Measurements from ENCODE around the gene EHMT2. TPM values are rescaled to one million over a fixed set of nuclear protein-coding genes. Genes with fewer than 3 reads are reported as not detected.
A peak's percentile ranks its signal among the peaks of the same experiment; 100 is the strongest.

The EHMT2 gene
- total RNA-seq, 4 donors from 2014 or later: 13.8 to 72.4 (median 66.2) TPM

- intact Hi-C loops (cut with DNase I; ENCODE audit: low total_unique reads): loop anchor here (5.0 kb wide), 1 partner anchor 149 kb away; the partner anchor contains the start of gene LY6G5C
- peak overlapping the region; percentile 78 to 99 for H3K27ac ChIP-seq
- DNase-seq: no peak
These were observed 66.6 kb downstream of the EHMT2 start for GRCh38 chr6:31830886-31831335.

More at GRCh38 chr6:31830886-31831335, 66.6 kb downstream of the EHMT2 start:
- H3K36me3 ChIP-seq: no peaks in the 10 kb centered on the region
- H3K9me3 ChIP-seq: no peaks in the 10 kb centered on the region
- H3K4me3 ChIP-seq: peak overlapping the region; percentile 49 to 50
- H3K4me1 ChIP-seq: peaks cover 3 to 11% of the 10 kb centered on the region in 2 donors
- H3K27me3 ChIP-seq: no peaks in the 10 kb centered on the region
- TF ChIP-seq POLR2A (IDR thresholded peaks at IDR 0.05): no peak
- TF ChIP-seq CTCF (IDR thresholded peaks at IDR 0.05): no peak

Small RNA genes lying within 50 kb of the gene (small RNA-seq; reads per million reads assigned to genes)
- gene AL645922.1 (not detected), gene SNORD48 (245 reads per million, percentile 96 among the genes with 10 or more reads in this experiment), gene SNORD52 (not detected)

Other genes with a start within 250 kb of the EHMT2 start
- 100 to 1,000 TPM in 3 of 4 donors, 10 to 100 TPM in 1; 92.2 to 233 (median 139) TPM for gene BAG6, start 245.0 kb downstream of the EHMT2 start, total RNA-seq
- 1 to 10 TPM in 3 of 4 donors, not detected in 1; 1.9 to 2.9 (median 2.6) TPM for gene APOM, start 241.8 kb downstream of the EHMT2 start, total RNA-seq
- 10 to 100 TPM in 3 of 4 donors, 1 to 10 TPM in 1; 6.2 to 31.9 (median 24.6) TPM for gene C6orf47, start 236.9 kb downstream of the EHMT2 start, total RNA-seq
- 10 to 100 TPM in 3 of 4 donors, 1 to 10 TPM in 1; 5.1 to 25.6 (median 15.4) TPM for gene GPANK1, start 232.7 kb downstream of the EHMT2 start, total RNA-seq
- 100 to 1,000 TPM in 3 of 4 donors, 10 to 100 TPM in 1; 67.5 to 157 (median 107) TPM for gene CSNK2B, start 231.6 kb downstream of the EHMT2 start, total RNA-seq
- 10 to 100 TPM in 1 of 4 donors, 1 to 10 TPM in 3; 1.0 to 27.4 (median 4.3) TPM for gene LY6G5B, start 227.7 kb downstream of the EHMT2 start, total RNA-seq
- 1 to 10 TPM in 3 of 4 donors, not detected in 1; 1.0 to 4.4 (median 3.8) TPM for gene LY6G5C, start 216.6 kb downstream of the EHMT2 start, total RNA-seq
- gene ABHD16A, start 194.4 kb downstream of the EHMT2 start, total RNA-seq: 10 to 100 TPM; 25.9 to 50.9 (median 37.9) TPM
- not detected for gene LY6G6F, start 190.8 kb downstream of the EHMT2 start, total RNA-seq
- gene LY6G6D, start 182.3 kb downstream of the EHMT2 start, total RNA-seq: 1 to 10 TPM in 1 of 4 donors, not detected in 3; 2.0 TPM
- 1 to 10 TPM in 1 of 4 donors, not detected in 3; 1.4 TPM for gene LY6G6C, start 176.0 kb downstream of the EHMT2 start, total RNA-seq
- gene MPIG6B, start 174.3 kb downstream of the EHMT2 start, total RNA-seq: under 1 TPM in 1 of 4 donors, not detected in 3; 0.49 TPM
- 100 to 1,000 TPM in 3 of 4 donors, 10 to 100 TPM in 1; 97.6 to 240 (median 158) TPM for gene DDAH2, start 168.4 kb downstream of the EHMT2 start, total RNA-seq
- gene CLIC1, start 161.2 kb downstream of the EHMT2 start, total RNA-seq: 100 to 1,000 TPM; 173 to 328 (median 216) TPM
- 10 to 100 TPM in 3 of 4 donors, not detected in 1; 16.7 to 41.5 (median 22.1) TPM for gene MSH5, start 157.7 kb downstream of the EHMT2 start, total RNA-seq
- gene SAPCD1, start 135.0 kb downstream of the EHMT2 start, total RNA-seq: 1 to 10 TPM in 2 of 4 donors, not detected in 2; 1.7 to 4.4 TPM
- gene VWA7, start 120.4 kb downstream of the EHMT2 start, total RNA-seq: 10 to 100 TPM in 1 of 4 donors, 1 to 10 TPM in 2, under 1 TPM in 1; 0.88 to 24.1 (median 3.1) TPM
- 100 to 1,000 TPM in 1 of 4 donors, 10 to 100 TPM in 3; 35.6 to 118 (median 53.4) TPM for gene VARS1, start 101.9 kb downstream of the EHMT2 start, total RNA-seq
- gene LSM2, start 90.7 kb downstream of the EHMT2 start, total RNA-seq: 100 to 1,000 TPM in 1 of 4 donors, 10 to 100 TPM in 3; 37.1 to 119 (median 58.7) TPM
- gene HSPA1L, start 82.4 kb downstream of the EHMT2 start, total RNA-seq: 1 to 10 TPM in 3 of 4 donors, under 1 TPM in 1; 0.59 to 4.6 (median 2.3) TPM
- 100 to 1,000 TPM in 3 of 4 donors, 10 to 100 TPM in 1; 98.8 to 261 (median 170) TPM for gene HSPA1A, start 82.2 kb downstream of the EHMT2 start, total RNA-seq
- 100 to 1,000 TPM in 2 of 4 donors, 10 to 100 TPM in 2; 40.3 to 268 (median 152) TPM for gene HSPA1B, start 70.0 kb downstream of the EHMT2 start, total RNA-seq
- gene NEU1, start 34.9 kb downstream of the EHMT2 start, total RNA-seq: 10 to 100 TPM; 20.5 to 28.4 (median 23.4) TPM
- 10 to 100 TPM in 1 of 4 donors, 1 to 10 TPM in 3; 5.0 to 46.1 (median 5.8) TPM for gene SLC44A4, start 18.7 kb downstream of the EHMT2 start, total RNA-seq
- 10 to 100 TPM in 2 of 4 donors, 1 to 10 TPM in 1, not detected in 1; 2.4 to 15.3 (median 11.0) TPM for gene ZBTB12, start 4.4 kb upstream of the EHMT2 start, total RNA-seq
- gene C2, start 30.0 kb upstream of the EHMT2 start, total RNA-seq: 10 to 100 TPM in 1 of 4 donors, 1 to 10 TPM in 3; 4.1 to 24.8 (median 4.6) TPM
- gene CFB, start 48.4 kb upstream of the EHMT2 start, total RNA-seq: 10 to 100 TPM in 2 of 4 donors, 1 to 10 TPM in 1, not detected in 1; 6.2 to 32.6 (median 31.5) TPM
- 10 to 100 TPM; 30.3 to 73.0 (median 51.4) TPM for gene NELFE, start 61.3 kb upstream of the EHMT2 start, total RNA-seq
- 10 to 100 TPM; 11.5 to 58.8 (median 35.6) TPM for gene SKIC2, start 61.5 kb upstream of the EHMT2 start, total RNA-seq
- 10 to 100 TPM in 3 of 4 donors, 1 to 10 TPM in 1; 10.0 to 36.6 (median 14.7) TPM for gene DXO, start 74.4 kb upstream of the EHMT2 start, total RNA-seq
- 100 to 1,000 TPM in 1 of 4 donors, 10 to 100 TPM in 2, 1 to 10 TPM in 1; 3.8 to 100 (median 32.3) TPM for gene C4A, start 84.4 kb upstream of the EHMT2 start, total RNA-seq
- 10 to 100 TPM; 12.4 to 97.5 (median 46.3) TPM for gene C4B, start 117.1 kb upstream of the EHMT2 start, total RNA-seq
- 1 to 10 TPM in 1 of 4 donors, not detected in 3; 4.1 TPM for gene CYP21A2, start 140.7 kb upstream of the EHMT2 start, total RNA-seq
- gene TNXB, start 211.6 kb upstream of the EHMT2 start, total RNA-seq: 100 to 1,000 TPM in 3 of 4 donors, 10 to 100 TPM in 1; 90.6 to 217 (median 181) TPM
- 100 to 1,000 TPM in 1 of 4 donors, 10 to 100 TPM in 3; 16.4 to 121 (median 33.6) TPM for gene ATF6B, start 230.5 kb upstream of the EHMT2 start, total RNA-seq
- gene FKBPL, start 232.6 kb upstream of the EHMT2 start, total RNA-seq: 10 to 100 TPM in 1 of 4 donors, 1 to 10 TPM in 3; 1.3 to 10.3 (median 5.1) TPM